GM06990 (cell line): ENCODE measurements around the gene RNF214.

Experiments
- DNase-seq: peaks from one replicate; pipeline ENCODE4 v3.0.0-alpha.2; 2011; ENCODE audit not compliant: insufficient read length; ENCODE audit errors: extremely low read depth
- H3K27me3 ChIP-seq: replicated peaks from 2 replicates; pipeline ENCODE4 v1.6.0; 2011; ENCODE audit warnings: low read length; ENCODE audit not compliant: control insufficient read depth, insufficient read depth
- H3K36me3 ChIP-seq: 2 replicates; pipeline ENCODE4 v1.5.1; 2011; ENCODE audit warnings: low read length; ENCODE audit not compliant: control insufficient read depth, insufficient read depth
- H3K4me3 ChIP-seq: replicated peaks from 2 replicates; pipeline ENCODE4 v1.5.1; 2011; ENCODE audit warnings: low read depth, mild to moderate bottlenecking, control low read depth, low read length
- TF ChIP-seq, protein P1 (sequence below): IDR thresholded peaks from 2 replicates; pipeline ENCODE4 v1.5.1; 2011; ENCODE audit warnings: low read length, control low read depth, mild to moderate bottlenecking, inconsistent platforms; ENCODE audit not compliant: insufficient read depth, poor library complexity, severe bottlenecking

Gene RNF214

DNA sequence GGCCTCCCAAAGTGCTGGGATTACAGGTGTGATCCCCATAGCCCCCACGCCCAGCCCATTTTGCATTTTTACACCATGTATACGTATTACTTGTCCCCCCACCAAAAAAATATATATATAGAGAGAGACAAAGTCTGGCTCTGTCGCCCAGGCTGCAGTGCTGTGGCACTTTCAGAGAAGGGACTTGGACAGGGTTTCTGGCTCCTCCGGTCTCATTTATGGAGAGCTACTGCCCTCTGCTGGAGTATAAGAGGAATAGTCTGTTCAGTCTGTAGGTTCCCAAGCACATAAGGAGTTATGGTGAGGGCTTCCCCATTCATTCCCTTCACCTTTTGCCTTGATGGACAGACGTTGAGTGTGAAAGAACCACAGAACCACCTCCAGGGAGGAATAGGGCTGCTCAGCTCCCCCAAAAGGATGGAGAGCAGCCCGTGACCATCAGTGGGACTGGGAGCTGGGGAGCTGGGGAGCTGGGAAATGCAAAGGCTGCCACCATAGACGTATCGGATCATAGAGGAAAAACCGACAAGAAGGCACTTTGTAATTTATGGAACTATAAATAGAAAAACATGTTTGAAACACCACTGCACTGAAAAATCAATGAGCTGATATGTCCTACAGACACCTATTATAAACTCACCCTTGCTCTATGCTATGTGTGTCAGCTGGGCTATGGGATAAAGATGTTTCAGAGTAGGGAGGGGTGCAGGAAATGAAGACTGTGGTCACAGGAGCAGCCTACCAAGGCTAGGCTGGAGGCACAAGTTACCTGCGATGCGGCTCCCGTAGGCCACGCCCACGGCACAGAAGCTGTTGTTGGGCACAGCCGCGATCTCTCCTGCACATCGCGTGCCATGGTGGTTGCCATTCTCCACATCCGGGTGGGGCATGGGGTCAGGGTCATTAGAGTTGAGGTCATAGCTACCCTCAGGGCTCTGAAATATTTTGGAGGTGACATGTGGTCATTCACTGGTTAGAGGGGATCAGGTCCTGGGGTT is 5.8 kb upstream of the RNF214 start:
- Histone ChIP-seq H3K36me3 (peaks cover 37% of the 10 kb centered on the region), H3K27me3 (no peaks in the 10 kb centered on the region), H3K4me3 (no peak overlapping the region)
- DNase-seq: peak; percentile 33
- TF ChIP-seq, protein P1, sequence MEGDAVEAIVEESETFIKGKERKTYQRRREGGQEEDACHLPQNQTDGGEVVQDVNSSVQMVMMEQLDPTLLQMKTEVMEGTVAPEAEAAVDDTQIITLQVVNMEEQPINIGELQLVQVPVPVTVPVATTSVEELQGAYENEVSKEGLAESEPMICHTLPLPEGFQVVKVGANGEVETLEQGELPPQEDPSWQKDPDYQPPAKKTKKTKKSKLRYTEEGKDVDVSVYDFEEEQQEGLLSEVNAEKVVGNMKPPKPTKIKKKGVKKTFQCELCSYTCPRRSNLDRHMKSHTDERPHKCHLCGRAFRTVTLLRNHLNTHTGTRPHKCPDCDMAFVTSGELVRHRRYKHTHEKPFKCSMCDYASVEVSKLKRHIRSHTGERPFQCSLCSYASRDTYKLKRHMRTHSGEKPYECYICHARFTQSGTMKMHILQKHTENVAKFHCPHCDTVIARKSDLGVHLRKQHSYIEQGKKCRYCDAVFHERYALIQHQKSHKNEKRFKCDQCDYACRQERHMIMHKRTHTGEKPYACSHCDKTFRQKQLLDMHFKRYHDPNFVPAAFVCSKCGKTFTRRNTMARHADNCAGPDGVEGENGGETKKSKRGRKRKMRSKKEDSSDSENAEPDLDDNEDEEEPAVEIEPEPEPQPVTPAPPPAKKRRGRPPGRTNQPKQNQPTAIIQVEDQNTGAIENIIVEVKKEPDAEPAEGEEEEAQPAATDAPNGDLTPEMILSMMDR: peak; percentile 78

DNA sequence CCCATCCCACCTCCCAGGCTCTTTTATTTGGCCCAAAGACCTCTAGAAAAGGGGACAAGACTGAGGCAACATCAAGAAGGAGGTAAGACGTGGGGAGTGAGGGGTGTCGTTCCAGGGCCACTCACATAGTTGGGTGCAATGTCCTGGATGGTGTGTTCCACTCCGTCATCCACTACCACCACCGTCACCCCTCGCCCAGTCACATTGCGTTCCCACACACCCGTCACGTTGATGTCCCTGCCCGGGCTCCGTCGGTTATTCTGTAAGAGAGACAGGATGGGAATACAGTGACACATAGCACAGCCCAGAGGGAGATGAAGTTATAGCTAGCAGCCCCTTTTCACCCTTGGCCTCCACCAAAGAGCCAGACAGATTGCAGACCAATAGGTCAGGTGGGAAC is 4.4 kb upstream of the RNF214 start:
- Histone ChIP-seq H3K4me3 (no peak overlapping the region), H3K36me3 (peaks cover 31% of the 10 kb centered on the region), H3K27me3 (no peaks in the 10 kb centered on the region)
- TF ChIP-seq, protein P1: no peak
- DNase-seq: no peak

DNA sequence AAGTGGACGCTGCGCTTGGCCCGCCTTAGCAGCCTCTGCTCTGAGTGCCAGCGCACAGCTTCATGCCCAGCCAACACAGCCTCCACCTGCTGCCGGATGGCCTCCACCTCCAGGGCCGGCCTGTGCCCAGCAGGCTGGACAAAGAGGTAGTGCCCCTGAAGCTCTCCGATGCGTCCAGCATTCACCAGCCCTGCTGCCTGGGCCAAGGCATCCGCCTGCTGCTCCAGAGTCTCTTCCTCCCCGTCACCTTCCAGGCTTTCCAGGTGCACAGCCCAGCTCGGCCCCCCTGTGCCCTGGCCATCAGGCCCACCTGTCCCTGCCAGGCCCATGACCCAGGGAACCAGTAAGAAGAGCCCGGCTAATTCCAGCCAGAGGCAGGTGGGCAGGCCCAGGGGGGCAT is 3.1 kb upstream of the RNF214 start:
- Histone ChIP-seq H3K36me3 (peaks cover 20% of the 10 kb centered on the region), H3K4me3 (no peak overlapping the region), H3K27me3 (no peaks in the 10 kb centered on the region)
- DNase-seq: no peak
- TF ChIP-seq, protein P1: no peak

DNA sequence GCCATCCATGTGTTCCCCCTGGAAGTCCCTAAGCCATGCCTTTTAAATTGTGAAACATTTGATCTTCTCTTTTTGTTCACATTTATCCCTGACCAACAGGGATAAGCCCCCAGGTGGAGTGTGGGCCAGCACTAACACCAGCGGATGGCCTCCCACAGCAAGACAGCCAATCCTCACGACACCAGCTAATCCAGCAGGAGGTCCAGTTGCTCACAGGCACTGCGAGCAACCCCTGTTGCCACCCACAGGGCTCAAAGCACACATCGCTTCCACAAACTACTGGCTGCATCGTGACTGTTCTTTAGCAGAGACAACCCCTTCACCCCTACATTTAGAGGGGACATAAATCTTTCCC is 2.6 kb upstream of the RNF214 start:
- TF ChIP-seq, protein P1: no peak
- Histone ChIP-seq H3K36me3 (peaks cover 15% of the 10 kb centered on the region), H3K4me3 (peak overlapping the region; percentile 92), H3K27me3 (no peaks in the 10 kb centered on the region)
- DNase-seq: no peak

DNA sequence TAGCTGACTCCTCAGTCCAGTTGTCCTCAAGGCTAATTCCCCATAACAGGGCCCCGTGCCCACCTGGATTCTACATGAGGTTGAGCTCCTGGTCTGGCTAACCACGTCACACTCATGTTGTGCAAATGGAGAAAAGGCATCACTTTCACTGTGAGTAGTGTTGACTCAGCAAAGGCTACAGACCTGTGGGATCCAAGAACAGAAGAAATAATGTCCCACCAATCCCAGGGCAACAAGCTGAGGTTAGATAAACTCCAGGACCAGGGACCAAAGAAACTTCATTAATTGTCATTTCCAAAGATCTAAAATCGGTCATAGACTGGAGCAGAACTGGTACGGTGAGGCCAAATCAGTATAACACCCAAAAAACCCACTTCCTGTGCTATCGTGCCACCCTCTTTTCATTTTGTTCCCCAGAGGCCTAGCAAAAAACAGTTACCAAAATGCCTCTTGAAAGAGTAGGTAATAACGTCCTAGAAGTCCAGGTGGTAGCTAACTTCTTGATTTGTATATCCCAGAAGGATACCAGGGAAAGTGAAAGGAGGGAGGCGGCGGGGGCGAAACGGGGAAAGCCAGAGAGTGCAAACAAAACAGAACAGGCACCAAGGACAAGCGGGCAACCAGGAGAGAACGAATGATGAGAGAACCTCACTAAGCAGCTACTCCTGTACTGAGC is 2.0 kb upstream of the RNF214 start:
- TF ChIP-seq, protein P1: no peak
- no peaks in the 10 kb centered on the region for H3K27me3 ChIP-seq
- DNase-seq: peak; percentile 48
- peak overlapping the region; percentile 92 for H3K4me3 ChIP-seq
- peaks cover 15% of the 10 kb centered on the region for H3K36me3 ChIP-seq
